Measurements from ENCODE around the gene SLC6A12. TPM values are rescaled to one million over a fixed set of nuclear protein-coding genes. Genes with fewer than 3 reads are reported as not detected.

Gene SLC6A12
- total RNA-seq, 1 experiment from 2014 or later: not detected

- H3K36me3 ChIP-seq: no peaks in the 10 kb centered on the region
- H3K27me3 ChIP-seq (replicated peaks): peaks cover 3% of the 10 kb centered on the region; the same call in 1 of the 2 replicates
- no peak overlapping the region for H3K27ac ChIP-seq
- no peak for DNase-seq (ENCODE audit: low read depth in 1 of 2, low spot score in 2 of 2)
- H3K4me3 ChIP-seq: no peak overlapping the region
- no peaks in the 10 kb centered on the region for H3K9me3 ChIP-seq (replicated peaks)
- peaks cover 22% of the 10 kb centered on the region for H3K4me1 ChIP-seq (replicated peaks)
Measured at GRCh38 chr12:180445-180844, 33.5 kb downstream of the SLC6A12 start.

GRCh38 chr12:179885-180284 is 34.1 kb downstream of the SLC6A12 start:
- Histone ChIP-seq H3K9me3 (replicated peaks) (no peaks in the 10 kb centered on the region), H3K4me3 (no peak overlapping the region), H3K36me3 (no peaks in the 10 kb centered on the region), H3K27ac (no peak overlapping the region), H3K27me3 (replicated peaks) (peaks cover 3% of the 10 kb centered on the region), H3K4me1 (replicated peaks) (peaks cover 22% of the 10 kb centered on the region)
- no peak for DNase-seq (ENCODE audit: low read depth in 1 of 2, low spot score in 2 of 2)

- Histone ChIP-seq H3K9me3 (replicated peaks) (no peaks in the 10 kb centered on the region), H3K27ac (no peak overlapping the region), H3K36me3 (no peaks in the 10 kb centered on the region), H3K4me1 (replicated peaks) (peaks cover 22% of the 10 kb centered on the region), H3K4me3 (no peak overlapping the region), H3K27me3 (replicated peaks) (peaks cover 3% of the 10 kb centered on the region)
- no peak for DNase-seq (ENCODE audit: low read depth in 1 of 2, low spot score in 2 of 2)
Measured at GRCh38 chr12:179131-179884, 34.6 kb downstream of the SLC6A12 start.

GRCh38 chr12:178829-179109 is 35.2 kb downstream of the SLC6A12 start:
- Histone ChIP-seq H3K27ac (no peak overlapping the region), H3K4me1 (replicated peaks) (peaks cover 22% of the 10 kb centered on the region), H3K4me3 (no peak overlapping the region), H3K27me3 (replicated peaks) (peaks cover 3% of the 10 kb centered on the region), H3K36me3 (no peaks in the 10 kb centered on the region), H3K9me3 (replicated peaks) (no peaks in the 10 kb centered on the region)
- DNase-seq (ENCODE audit: low read depth in 1 of 2, low spot score in 2 of 2): no peak

- Histone ChIP-seq H3K4me3 (no peak overlapping the region), H3K4me1 (replicated peaks) (peaks cover 22% of the 10 kb centered on the region), H3K27me3 (replicated peaks) (peaks cover 8% of the 10 kb centered on the region), H3K36me3 (no peaks in the 10 kb centered on the region), H3K9me3 (replicated peaks) (no peaks in the 10 kb centered on the region), H3K27ac (no peak overlapping the region)
- DNase-seq (ENCODE audit: low read depth in 1 of 2, low spot score in 2 of 2): no peak
Measured at GRCh38 chr12:177980-178828, 35.8 kb downstream of the SLC6A12 start.

- H3K27ac ChIP-seq: no peak overlapping the region
- H3K4me1 ChIP-seq (replicated peaks): peaks cover 18% of the 10 kb centered on the region
- H3K36me3 ChIP-seq: no peaks in the 10 kb centered on the region
- no peak overlapping the region for H3K4me3 ChIP-seq
- DNase-seq (ENCODE audit: low read depth in 1 of 2, low spot score in 2 of 2): no peak
- H3K9me3 ChIP-seq (replicated peaks): no peaks in the 10 kb centered on the region
- peaks cover 11% of the 10 kb centered on the region; the same call in 1 of the 2 replicates for H3K27me3 ChIP-seq (replicated peaks)
Measured at GRCh38 chr12:177336-177979, 36.5 kb downstream of the SLC6A12 start.

GRCh38 chr12:176321-177181 is 37.4 kb downstream of the SLC6A12 start:
- Histone ChIP-seq H3K4me3 (no peak overlapping the region), H3K27me3 (replicated peaks) (peaks cover 11% of the 10 kb centered on the region; the same call in 1 of the 2 replicates), H3K36me3 (no peaks in the 10 kb centered on the region), H3K9me3 (replicated peaks) (no peaks in the 10 kb centered on the region), H3K27ac (no peak overlapping the region), H3K4me1 (replicated peaks) (peaks cover 13% of the 10 kb centered on the region)
- peak in 1 of 2 experiments; percentile 26 for DNase-seq (ENCODE audit: low read depth in 1 of 2, low spot score in 2 of 2)

- Histone ChIP-seq H3K36me3 (no peaks in the 10 kb centered on the region), H3K4me3 (no peak overlapping the region), H3K27me3 (replicated peaks) (peaks cover 11% of the 10 kb centered on the region; the same call in 1 of the 2 replicates), H3K4me1 (replicated peaks) (peaks cover 13% of the 10 kb centered on the region), H3K27ac (no peak overlapping the region), H3K9me3 (replicated peaks) (no peaks in the 10 kb centered on the region)
- no peak for DNase-seq (ENCODE audit: low read depth in 1 of 2, low spot score in 2 of 2)
Measured at GRCh38 chr12:175759-176158, 38.2 kb downstream of the SLC6A12 start.

GRCh38 chr12:175250-175649 is 38.7 kb downstream of the SLC6A12 start:
- Histone ChIP-seq H3K4me1 (replicated peaks) (peaks cover 10% of the 10 kb centered on the region), H3K27me3 (replicated peaks) (peaks cover 14% of the 10 kb centered on the region), H3K36me3 (no peaks in the 10 kb centered on the region), H3K9me3 (replicated peaks) (no peaks in the 10 kb centered on the region), H3K4me3 (no peak overlapping the region), H3K27ac (no peak overlapping the region)
- DNase-seq (ENCODE audit: low read depth in 1 of 2, low spot score in 2 of 2): no peak

GRCh38 chr12:174596-174995 is 39.4 kb downstream of the SLC6A12 start:
- Histone ChIP-seq H3K4me1 (replicated peaks) (peaks cover 10% of the 10 kb centered on the region), H3K27ac (no peak overlapping the region)

GRCh38 chr12:174124-174523 is 39.8 kb downstream of the SLC6A12 start:
- H3K27me3 ChIP-seq (replicated peaks): peaks cover 16% of the 10 kb centered on the region
- H3K4me3 ChIP-seq: no peak overlapping the region
- DNase-seq (ENCODE audit: low read depth in 1 of 2, low spot score in 2 of 2): no peak
- no peaks in the 10 kb centered on the region for H3K36me3 ChIP-seq
- H3K4me1 ChIP-seq (replicated peaks): peaks cover 10% of the 10 kb centered on the region
- no peaks in the 10 kb centered on the region for H3K9me3 ChIP-seq (replicated peaks)
- H3K27ac ChIP-seq: no peak overlapping the region

More at GRCh38 chr12:174596-174995, 39.4 kb downstream of the SLC6A12 start:
- peaks cover 16% of the 10 kb centered on the region for H3K27me3 ChIP-seq (replicated peaks)
- no peak for DNase-seq (ENCODE audit: low read depth in 1 of 2, low spot score in 2 of 2)
- no peak overlapping the region for H3K4me3 ChIP-seq
- no peaks in the 10 kb centered on the region for H3K36me3 ChIP-seq
- no peaks in the 10 kb centered on the region for H3K9me3 ChIP-seq (replicated peaks)

- Histone ChIP-seq H3K4me3 (no peak overlapping the region), H3K4me1 (replicated peaks) (peaks cover 10% of the 10 kb centered on the region), H3K27ac (no peak overlapping the region), H3K27me3 (replicated peaks) (peaks cover 29% of the 10 kb centered on the region), H3K9me3 (replicated peaks) (no peaks in the 10 kb centered on the region), H3K36me3 (no peaks in the 10 kb centered on the region)
- no peak for DNase-seq (ENCODE audit: low read depth in 1 of 2, low spot score in 2 of 2)
Measured at GRCh38 chr12:172732-173161, 41.2 kb downstream of the SLC6A12 start.
